Measurements from ENCODE around the gene GALR3.

GRCh38 chr22:37823134-37823985, at the start of gene GALR3:
- TF ChIP-seq USF1 (IDR thresholded peaks at IDR 0.05) (no peak), MAX (IDR thresholded peaks at IDR 0.05) (no peak), TAF1 (IDR thresholded peaks at IDR 0.05; ENCODE audit: low read depth) (no peak), REST (IDR thresholded peaks at IDR 0.05; ENCODE audit: low read depth) (no peak), TEAD4 (IDR thresholded peaks at IDR 0.05) (no peak), TCF12 (IDR thresholded peaks at IDR 0.05; ENCODE audit: low read depth) (no peak), ZBTB7A (IDR thresholded peaks at IDR 0.05; ENCODE audit: low read depth) (no peak), EGR1 (IDR thresholded peaks at IDR 0.05) (no peak)
